Measurements from ENCODE around the gene CAMK1G.

Gene CAMK1G

GRCh38 chr1:209621286-209621685 lies 37.8 kb downstream of the CAMK1G start:
- in situ Hi-C loops (cut with MboI; ENCODE audit: low sequenced_read_pairs, unreplicated experiment) = loop anchor here (10.0 kb wide), 1 partner anchor 46 kb away; no protein-coding TSS in a partner anchor
- no peak for TF ChIP-seq CTCF (IDR thresholded peaks at IDR 0.05; ENCODE audit: borderline replicate concordance, control extremely low read depth, extremely low read depth, insufficient read depth, missing control alignments)
- DNase-seq (ENCODE audit: low spot score) = no peak

- DNase-seq (ENCODE audit: low spot score) = no peak
- no peak for TF ChIP-seq CTCF (IDR thresholded peaks at IDR 0.05; ENCODE audit: borderline replicate concordance, control extremely low read depth, extremely low read depth, insufficient read depth, missing control alignments)
- in situ Hi-C loops (cut with MboI; ENCODE audit: low sequenced_read_pairs, unreplicated experiment) = loop anchor here (10.0 kb wide), 1 partner anchor 47 kb away; no protein-coding TSS in a partner anchor
Observed at GRCh38 chr1:209621741-209622655, 38.5 kb downstream of the CAMK1G start.

GRCh38 chr1:209622841-209623829 lies 39.6 kb downstream of the CAMK1G start:
- in situ Hi-C loops (cut with MboI; ENCODE audit: low sequenced_read_pairs, unreplicated experiment) = loop anchor here (10.0 kb wide), 1 partner anchor 48 kb away; no protein-coding TSS in a partner anchor
- no peak for TF ChIP-seq CTCF (IDR thresholded peaks at IDR 0.05; ENCODE audit: borderline replicate concordance, control extremely low read depth, extremely low read depth, insufficient read depth, missing control alignments)
- DNase-seq (ENCODE audit: low spot score) = no peak

GRCh38 chr1:209624558-209625549 lies 41.3 kb downstream of the CAMK1G start:
- no peak for DNase-seq (ENCODE audit: low spot score)
- in situ Hi-C loops (cut with MboI; ENCODE audit: low sequenced_read_pairs, unreplicated experiment) = loop anchor here (10.0 kb wide), 1 partner anchor 50 kb away; no protein-coding TSS in a partner anchor
- no peak for TF ChIP-seq CTCF (IDR thresholded peaks at IDR 0.05; ENCODE audit: borderline replicate concordance, control extremely low read depth, extremely low read depth, insufficient read depth, missing control alignments)

- in situ Hi-C loops (cut with MboI; ENCODE audit: low sequenced_read_pairs, unreplicated experiment) = loop anchor here (10.0 kb wide), 1 partner anchor 51 kb away; no protein-coding TSS in a partner anchor
- no peak for TF ChIP-seq CTCF (IDR thresholded peaks at IDR 0.05; ENCODE audit: borderline replicate concordance, control extremely low read depth, extremely low read depth, insufficient read depth, missing control alignments)
- no peak for DNase-seq (ENCODE audit: low spot score)
Observed at GRCh38 chr1:209625791-209626285, 42.3 kb downstream of the CAMK1G start.

All from GM13976 (cell line).